B cell (primary cell): ENCODE measurements around the gene HSPA12A. TPM values are rescaled to one million over a fixed set of nuclear protein-coding genes. Genes with fewer than 3 reads are reported as not detected.

Source experiments
- ATAC-seq: fragments of 200-7000 bp; cut with Tn5 transposase; one replicate; pipeline ENCODE4 v1.10.0; 2021; ENCODE audit warnings: low read depth, mild to moderate bottlenecking, moderate number of reproducible peaks, moderate library complexity
- CTCF ChIA-PET: fragments of 350-600 bp; sonication (Branson Sonifier 250); formaldehyde crosslinking; loops from one replicate; lab custom pipeline; 2021; ENCODE audit warnings: antibody characterized with exemption, inconsistent platforms; lab: Charles Lee
- POLR2A ChIA-PET: fragments of 350-600 bp; sonication (Branson Sonifier 250); formaldehyde crosslinking; loops from one replicate; lab custom pipeline; 2021; ENCODE audit warnings: antibody characterized with exemption; lab: Charles Lee
- DNase-seq: peaks from one replicate; pipeline ENCODE4 v3.0.0; 2013
- H2AFZ ChIP-seq: 2 replicates; pipeline ENCODE4 v1.6.1; 2012; ENCODE audit warnings: mild to moderate bottlenecking, low read depth, low read length; ENCODE audit not compliant: insufficient read depth, poor library complexity, severe bottlenecking
- H3K27ac ChIP-seq, 2 donors: 1 replicate in 1 of 2; 2 replicates in 1 of 2; pipeline ENCODE4 v1.5.1; 2012 to 2013; ENCODE audit warnings: low read length in 2 of 2, mild to moderate bottlenecking in 2 of 2, moderate library complexity in 1 of 2
- H3K27me3 ChIP-seq, 4 experiments: fragments of 200-600 bp in 1 of 4; sonication (generic) in 1 of 4; replicated peaks in 1 of 4; 1 replicate in 2 of 4; 2 replicates in 2 of 4; pipeline versions ENCODE4 v1.6.1 to v1.7.0; 2013 to 2016; ENCODE audit warnings: low read length in 3 of 4, mild to moderate bottlenecking in 2 of 4, mixed read lengths in 1 of 4, moderate library complexity in 1 of 4; ENCODE audit not compliant: insufficient read depth in 4 of 4, control insufficient read depth in 3 of 4; ENCODE audit errors: control extremely low read depth in 1 of 4
- H3K36me3 ChIP-seq, 2 experiments: replicated peaks in 1 of 2; 1 replicate in 1 of 2; 2 replicates in 1 of 2; pipeline versions ENCODE4 v1.6.1 to v1.7.1; 2013; ENCODE audit warnings: low read length in 1 of 2; ENCODE audit not compliant: insufficient read depth in 2 of 2, control insufficient read depth in 1 of 2; ENCODE audit errors: control extremely low read depth in 1 of 2, extremely low read depth in 1 of 2
- H3K4me1 ChIP-seq, 2 donors: fragments of 200-600 bp in 1 of 2; sonication (generic) in 1 of 2; 1 replicate in 1 of 2; 2 replicates in 1 of 2; pipeline versions ENCODE4 v1.5.1 to v1.6.1; 2013 to 2017; ENCODE audit warnings: low read length in 2 of 2; ENCODE audit not compliant: control insufficient read depth in 2 of 2, insufficient read depth in 2 of 2
- H3K4me2 ChIP-seq: replicated peaks from 2 replicates; pipeline ENCODE3; 2012; ENCODE audit warnings: mild to moderate bottlenecking, low read depth, low read length; ENCODE audit not compliant: poor library complexity, severe bottlenecking
- H3K4me3 ChIP-seq, 5 experiments: fragments of 200-600 bp in 1 of 5; sonication (generic) in 1 of 5; 1 replicate in 3 of 5; 2 replicates in 2 of 5; pipeline versions ENCODE4 v1.5.1 to v1.7.0; 2011 to 2016; ENCODE audit warnings: low read length in 4 of 5, mild to moderate bottlenecking in 4 of 5, low read depth in 2 of 5, control low read depth in 1 of 5, moderate library complexity in 1 of 5; ENCODE audit not compliant: insufficient read depth in 1 of 5; ENCODE audit errors: control extremely low read depth in 1 of 5, extremely low read depth in 1 of 5
- H3K79me2 ChIP-seq: fragments of 200-600 bp; sonication (generic); one replicate; pipeline ENCODE4 v1.6.0; 2016; ENCODE audit warnings: low read length; ENCODE audit not compliant: control insufficient read depth, insufficient read depth
- H3K9ac ChIP-seq: fragments of 200-600 bp; sonication (generic); 2 replicates; pipeline ENCODE4 v1.6.1; 2017; ENCODE audit warnings: mild to moderate bottlenecking, low read length, moderate library complexity
- H3K9me3 ChIP-seq, 3 donors: one replicate each; pipeline versions ENCODE4 v1.6.1 to v1.7.1; 2013; ENCODE audit warnings: low read length in 2 of 3; ENCODE audit not compliant: control insufficient read depth in 2 of 3, insufficient read depth in 1 of 3; ENCODE audit errors: control extremely low read depth in 1 of 3
- H4K20me1 ChIP-seq: 2 replicates; pipeline ENCODE4 v1.6.0; 2012; ENCODE audit warnings: mild to moderate bottlenecking, low read length; ENCODE audit not compliant: insufficient read depth, control insufficient read depth, poor library complexity, severe bottlenecking
- H3K27ac Mint-ChIP-seq: one replicate; pipeline ENCODE4 v1.8.0; 2021; ENCODE audit warnings: mixed read lengths
- H3K27me3 Mint-ChIP-seq: one replicate; pipeline ENCODE4 v1.8.0; 2021; ENCODE audit warnings: mixed read lengths
- H3K4me1 Mint-ChIP-seq: one replicate; pipeline ENCODE4 v1.8.0; 2021; ENCODE audit warnings: mixed read lengths
- H3K4me3 Mint-ChIP-seq: one replicate; pipeline ENCODE4 v1.8.0; 2021; ENCODE audit warnings: mixed read lengths
- H3K9me3 Mint-ChIP-seq: one replicate; pipeline ENCODE4 v1.8.0; 2022; ENCODE audit warnings: mixed read lengths; ENCODE audit not compliant: insufficient read depth
- EZH2 ChIP-seq: IDR thresholded peaks from 2 replicates; pipeline ENCODE4 v1.6.1; 2012; ENCODE audit warnings: borderline replicate concordance, low read depth, mild to moderate bottlenecking, moderate library complexity, low read length; ENCODE audit not compliant: insufficient read depth, poor library complexity, severe bottlenecking
- WGBS: methylation state at CpG from one replicate; pipeline ENCODE4 v1.1.5; 2013; ENCODE audit warnings: missing lambda C conversion rate; ENCODE audit not compliant: insufficient coverage; 5-methylcytosine and 5-hydroxymethylcytosine counted together
- intact Hi-C: fragments of 100-400 bp; cut with micrococcal nuclease; formaldehyde crosslinking; loops from one replicate; pipeline ENCODE4 v1.10.0; 2022
- polyA plus RNA-seq: library from polyadenylated mRNA; depleted of rRNA; stranded (reverse); fragments of >200 nt; gene quantifications from 2 replicates; pipeline ENCODE4 v1.2.3, GENCODE V29; 2012
- total RNA-seq, 2 donors: library from RNA; stranded (reverse); fragments of 120-200 nt in 1 of 2; gene quantifications; 1 replicate in 1 of 2; 2 replicates in 1 of 2; pipeline versions ENCODE4 v1.2.3 to v1.2.4, GENCODE V29; 2013 to 2022
- TF ChIP-seq, protein P1 (sequence below): fragments of 200-600 bp; IDR thresholded peaks from one replicate; pipeline ENCODE4 v1.8.0; 2022; ENCODE audit warnings: antibody characterized with exemption, mild to moderate bottlenecking

Gene HSPA12A
- total and polyA plus RNA-seq, 2 donors (not counting 1 experiment from before 2014, with no cell fraction given), result 2.1 to 17.7 TPM

DNA sequence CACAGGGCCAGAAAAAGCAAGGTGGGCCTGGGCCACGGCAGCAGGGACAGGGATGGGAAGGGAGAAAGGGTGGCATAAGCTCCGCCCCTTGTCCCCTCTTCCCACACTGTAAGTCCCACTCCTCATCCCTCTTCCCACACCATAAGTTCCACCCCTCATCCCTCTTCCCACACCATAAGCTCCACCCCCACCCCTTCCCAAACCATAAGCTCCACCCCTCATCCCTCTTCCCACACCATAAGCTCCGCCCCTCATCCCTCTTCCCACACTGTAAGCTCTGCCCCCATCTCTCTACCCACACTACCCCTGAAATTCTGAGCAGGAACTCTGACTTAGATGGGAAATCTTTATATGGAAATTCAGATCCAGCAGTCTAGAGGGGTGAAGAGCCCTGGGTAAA lies 55.7 kb downstream of the HSPA12A start:
- TF ChIP-seq, protein P1, sequence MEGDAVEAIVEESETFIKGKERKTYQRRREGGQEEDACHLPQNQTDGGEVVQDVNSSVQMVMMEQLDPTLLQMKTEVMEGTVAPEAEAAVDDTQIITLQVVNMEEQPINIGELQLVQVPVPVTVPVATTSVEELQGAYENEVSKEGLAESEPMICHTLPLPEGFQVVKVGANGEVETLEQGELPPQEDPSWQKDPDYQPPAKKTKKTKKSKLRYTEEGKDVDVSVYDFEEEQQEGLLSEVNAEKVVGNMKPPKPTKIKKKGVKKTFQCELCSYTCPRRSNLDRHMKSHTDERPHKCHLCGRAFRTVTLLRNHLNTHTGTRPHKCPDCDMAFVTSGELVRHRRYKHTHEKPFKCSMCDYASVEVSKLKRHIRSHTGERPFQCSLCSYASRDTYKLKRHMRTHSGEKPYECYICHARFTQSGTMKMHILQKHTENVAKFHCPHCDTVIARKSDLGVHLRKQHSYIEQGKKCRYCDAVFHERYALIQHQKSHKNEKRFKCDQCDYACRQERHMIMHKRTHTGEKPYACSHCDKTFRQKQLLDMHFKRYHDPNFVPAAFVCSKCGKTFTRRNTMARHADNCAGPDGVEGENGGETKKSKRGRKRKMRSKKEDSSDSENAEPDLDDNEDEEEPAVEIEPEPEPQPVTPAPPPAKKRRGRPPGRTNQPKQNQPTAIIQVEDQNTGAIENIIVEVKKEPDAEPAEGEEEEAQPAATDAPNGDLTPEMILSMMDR, result no peak
- no peak for TF ChIP-seq EZH2
- intact Hi-C loops, result no loop called here
- H3K27ac Mint-ChIP-seq, result no peak overlapping the region
- Histone ChIP-seq H3K27me3 (no peaks in the 10 kb centered on the region), H3K4me2 (no peak overlapping the region), H4K20me1 (no peaks in the 10 kb centered on the region), H3K9me3 (no peaks in the 10 kb centered on the region), H3K79me2 (no peaks in the 10 kb centered on the region), H3K27ac (no peak overlapping the region), H3K4me1 (no peaks in the 10 kb centered on the region), H2AFZ (no peak overlapping the region), H3K4me3 (no peak overlapping the region), H3K36me3 (no peaks in the 10 kb centered on the region), H3K9ac (no peak overlapping the region)
- POLR2A ChIA-PET, result no interaction called here
- no peaks in the 10 kb centered on the region for H3K4me1 Mint-ChIP-seq
- WGBS, result 80% methylated on average over 1 of the region's 3 CpGs
- H3K4me3 Mint-ChIP-seq, result no peak overlapping the region
- CTCF ChIA-PET, result no interaction called here
- no peaks in the 10 kb centered on the region for H3K9me3 Mint-ChIP-seq
- ATAC-seq (no peak), DNase-seq (no peak)
- H3K27me3 Mint-ChIP-seq, result peaks cover 13% of the 10 kb centered on the region

DNA sequence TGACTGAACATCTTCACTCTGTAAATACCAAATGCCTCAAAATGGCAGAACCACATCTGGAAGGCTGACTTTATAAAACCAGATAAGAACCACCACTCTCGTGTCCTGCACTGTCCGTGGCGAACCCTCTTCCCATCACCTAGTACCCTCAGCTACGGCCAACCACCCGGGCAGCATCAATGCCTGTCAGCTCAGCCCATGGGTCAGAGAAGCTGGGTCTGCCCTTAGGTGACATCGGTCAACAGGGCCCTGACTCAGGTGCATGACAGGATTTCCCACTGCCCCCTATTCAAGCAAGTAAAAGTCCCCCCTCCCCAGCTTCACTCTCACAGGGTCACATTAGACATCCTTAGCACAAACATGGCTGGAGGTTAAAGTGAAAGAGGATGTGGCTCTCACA lies 56.6 kb downstream of the HSPA12A start:
- H3K4me3 Mint-ChIP-seq, result no peak overlapping the region
- H3K4me1 Mint-ChIP-seq, result no peaks in the 10 kb centered on the region
- no peak overlapping the region for H3K4me3 ChIP-seq
- 100% methylated on average over 6 of the region's 6 CpGs for WGBS
- no peak overlapping the region for H3K4me2 ChIP-seq
- TF ChIP-seq, protein P1, result no peak
- TF ChIP-seq EZH2, result no peak
- H3K27me3 ChIP-seq, result no peaks in the 10 kb centered on the region
- ChIA-PET CTCF (no interaction called here), POLR2A (no interaction called here)
- no peak overlapping the region for H3K9ac ChIP-seq
- H4K20me1 ChIP-seq, result no peaks in the 10 kb centered on the region
- no peaks in the 10 kb centered on the region for H3K4me1 ChIP-seq
- H3K27ac ChIP-seq, result no peak overlapping the region
- H3K36me3 ChIP-seq, result no peaks in the 10 kb centered on the region
- no peaks in the 10 kb centered on the region for H3K9me3 ChIP-seq
- intact Hi-C loops, result no loop called here
- no peak overlapping the region for H3K27ac Mint-ChIP-seq
- H3K79me2 ChIP-seq, result no peaks in the 10 kb centered on the region
- H3K27me3 Mint-ChIP-seq, result peaks cover 10% of the 10 kb centered on the region
- ATAC-seq (no peak), DNase-seq (no peak)
- no peak overlapping the region for H2AFZ ChIP-seq
- no peaks in the 10 kb centered on the region for H3K9me3 Mint-ChIP-seq
